CD4-positive, alpha-beta T cell (primary cell): ENCODE measurements around the gene ASB18. TPM values are rescaled to one million over a fixed set of nuclear protein-coding genes. Genes with fewer than 3 reads are reported as not detected.

Experiments
- ATAC-seq: fragments of 200-7000 bp; cut with Tn5 transposase; one replicate; pipeline ENCODE4 v1.10.0; 2022; ENCODE audit warnings: mild to moderate bottlenecking; ENCODE audit not compliant: poor library complexity
- CTCF ChIA-PET: fragments of 350-600 bp; sonication (Branson Sonifier 250); formaldehyde crosslinking; loops from one replicate; lab custom pipeline; 2021; ENCODE audit warnings: antibody characterized with exemption, inconsistent platforms; lab: Charles Lee
- POLR2A ChIA-PET: fragments of 350-600 bp; sonication (Branson Sonifier 250); formaldehyde crosslinking; loops from one replicate; lab custom pipeline; 2021; ENCODE audit warnings: antibody characterized with exemption, inconsistent platforms; lab: Charles Lee
- DNase-seq, 14 experiments: peaks; one replicate each; pipeline ENCODE4 v3.0.0-alpha.2; 2013 to 2020; ENCODE audit warnings: mixed read lengths in 2 of 14
- H3K27ac ChIP-seq, 2 donors: one replicate each; pipeline versions ENCODE4 v1.5.1 to v1.7.0; 2013; ENCODE audit warnings: low read length in 2 of 2, low read depth in 1 of 2, mild to moderate bottlenecking in 1 of 2
- H3K27me3 ChIP-seq, 2 experiments: 1 replicate in 1 of 2; 2 replicates in 1 of 2; pipeline versions ENCODE4 v1.6.1 to v1.7.0; 2013; ENCODE audit warnings: low read length in 2 of 2, control low read depth in 1 of 2, mild to moderate bottlenecking in 1 of 2, moderate library complexity in 1 of 2; ENCODE audit not compliant: insufficient read depth in 2 of 2, control insufficient read depth in 1 of 2
- H3K36me3 ChIP-seq: one replicate; pipeline ENCODE4 v1.6.1; 2013; ENCODE audit warnings: low read length, control low read depth; ENCODE audit not compliant: insufficient read depth
- H3K4me1 ChIP-seq: one replicate; pipeline ENCODE4 v1.6.1; 2013; ENCODE audit warnings: low read length, control low read depth; ENCODE audit not compliant: insufficient read depth
- H3K4me3 ChIP-seq: one replicate; pipeline ENCODE4 v1.5.1; 2013; ENCODE audit warnings: mild to moderate bottlenecking, low read length, moderate library complexity
- H3K9me3 ChIP-seq, 2 experiments: 1 replicate in 1 of 2; 2 replicates in 1 of 2; pipeline versions ENCODE4 v1.6.1 to v1.7.0; 2013; ENCODE audit warnings: low read length in 2 of 2, mild to moderate bottlenecking in 2 of 2, control low read depth in 1 of 2, moderate library complexity in 1 of 2; ENCODE audit not compliant: control insufficient read depth in 1 of 2, insufficient read depth in 1 of 2
- H3K27ac Mint-ChIP-seq: one replicate; pipeline ENCODE4 v1.8.0; 2020; ENCODE audit warnings: mixed read lengths
- H3K27me3 Mint-ChIP-seq: one replicate; pipeline ENCODE4 v1.8.0; 2021; ENCODE audit warnings: mixed read lengths
- H3K36me3 Mint-ChIP-seq: one replicate; pipeline ENCODE4 v1.8.0; 2021; ENCODE audit warnings: low read depth, mixed read lengths
- H3K4me1 Mint-ChIP-seq: one replicate; pipeline ENCODE4 v1.8.0; 2021; ENCODE audit warnings: low read depth, mixed read lengths
- H3K4me3 Mint-ChIP-seq: one replicate; pipeline ENCODE4 v1.8.0; 2020; ENCODE audit warnings: mild to moderate bottlenecking, mixed read lengths
- H3K9me3 Mint-ChIP-seq: one replicate; pipeline ENCODE4 v1.8.0; 2020; ENCODE audit warnings: mixed read lengths
- CTCF ChIP-seq: fragments of 200-600 bp; IDR thresholded peaks from one replicate; pipeline ENCODE4 v1.8.0; 2022; ENCODE audit warnings: antibody characterized with exemption, mild to moderate bottlenecking
- intact Hi-C, 2 experiments: fragments of 100-400 bp; cut with DNase I in 1 of 2; cut with micrococcal nuclease in 1 of 2; formaldehyde crosslinking; loops; one replicate each; pipeline versions ENCODE4 v1.15.1 to v1.9.0; 2023 to 2025; cut with DNase I, micrococcal nuclease
- total RNA-seq, 174 experiments: library from RNA in 2 of 174; stranded (reverse) in 2 of 174; gene quantifications; one replicate each; pipeline ENCODE4 v1.2.3 and lab custom pipeline; 2021 to 2026

ASB18 gene
- total RNA-seq, 2 experiments from 2014 or later, result not detected

- CTCF ChIA-PET, result no interaction called here
- no peak for TF ChIP-seq CTCF
These were observed 91.0 kb downstream of the ASB18 start for GRCh38 chr2:236173036-236173728.

GRCh38 chr2:236172255-236173035, 91.8 kb downstream of the ASB18 start:
- DNase-seq (no peak), ATAC-seq (no peak)
- H3K4me1 ChIP-seq, result peaks cover 2% of the 10 kb centered on the region
- ChIA-PET POLR2A (no interaction called here), CTCF (no interaction called here)
- peaks cover 71% of the 10 kb centered on the region for H3K27me3 Mint-ChIP-seq
- H3K36me3 Mint-ChIP-seq, result no peaks in the 10 kb centered on the region
- H3K27ac ChIP-seq, result no peak overlapping the region
- H3K4me1 Mint-ChIP-seq, result peaks cover 10% of the 10 kb centered on the region
- H3K36me3 ChIP-seq, result no peaks in the 10 kb centered on the region
- no peak overlapping the region for H3K27ac Mint-ChIP-seq
- H3K9me3 ChIP-seq, result peaks cover 0 to 32% of the 10 kb centered on the region in 2 experiments
- H3K4me3 ChIP-seq, result no peak overlapping the region
- peaks cover 56 to 91% of the 10 kb centered on the region in 2 experiments for H3K27me3 ChIP-seq
- intact Hi-C loops, result no loop called here
- H3K9me3 Mint-ChIP-seq, result no peaks in the 10 kb centered on the region
- H3K4me3 Mint-ChIP-seq, result no peak overlapping the region
- no peak for TF ChIP-seq CTCF

More at GRCh38 chr2:236173036-236173728, 91.0 kb downstream of the ASB18 start:
- DNase-seq, result no peak
- Mint-ChIP-seq H3K27ac (no peak overlapping the region), H3K36me3 (no peaks in the 10 kb centered on the region), H3K4me3 (no peak overlapping the region), H3K27me3 (peaks cover 75% of the 10 kb centered on the region), H3K4me1 (peaks cover 10% of the 10 kb centered on the region), H3K9me3 (no peaks in the 10 kb centered on the region)
- no peak overlapping the region for H3K27ac ChIP-seq
- H3K4me1 ChIP-seq, result peaks cover 8% of the 10 kb centered on the region
- intact Hi-C loops, result no loop called here
- H3K36me3 ChIP-seq, result no peaks in the 10 kb centered on the region
- no peak for ATAC-seq
- peaks cover 62 to 96% of the 10 kb centered on the region in 2 experiments for H3K27me3 ChIP-seq
- POLR2A ChIA-PET, result no interaction called here
- peaks cover 0 to 39% of the 10 kb centered on the region in 2 experiments for H3K9me3 ChIP-seq
- no peak overlapping the region for H3K4me3 ChIP-seq

GRCh38 chr2:236171680-236172254, 92.4 kb downstream of the ASB18 start:
- no peak for DNase-seq
- intact Hi-C loops, result no loop called here

More at GRCh38 chr2:236171680-236172254, 92.4 kb downstream of the ASB18 start:
- ChIA-PET POLR2A (no interaction called here), CTCF (no interaction called here)
- no peak for ATAC-seq
- no peaks in the 10 kb centered on the region for H3K36me3 ChIP-seq
- peaks cover 5% of the 10 kb centered on the region for H3K4me1 ChIP-seq
- Mint-ChIP-seq H3K27me3 (peaks cover 69% of the 10 kb centered on the region), H3K4me1 (peaks cover 12% of the 10 kb centered on the region), H3K36me3 (no peaks in the 10 kb centered on the region), H3K9me3 (no peaks in the 10 kb centered on the region), H3K4me3 (no peak overlapping the region), H3K27ac (no peak overlapping the region)
- peaks cover 53 to 92% of the 10 kb centered on the region in 2 experiments for H3K27me3 ChIP-seq
- H3K4me3 ChIP-seq, result no peak overlapping the region
- H3K27ac ChIP-seq, result no peak overlapping the region
- H3K9me3 ChIP-seq, result peaks cover 0 to 29% of the 10 kb centered on the region in 2 experiments
- no peak for TF ChIP-seq CTCF
